NCI-H1048 (cell line): ENCODE measurements around the gene NTS.

Source experiments
- DNase-seq: peaks from one replicate; lab custom pipeline; 2025; lab: John Stamatoyannopoulos, UW

Gene NTS

GRCh38 chr12:85923767-85924331, 49.8 kb downstream of the NTS start:
- DNase-seq = no peak

DNA sequence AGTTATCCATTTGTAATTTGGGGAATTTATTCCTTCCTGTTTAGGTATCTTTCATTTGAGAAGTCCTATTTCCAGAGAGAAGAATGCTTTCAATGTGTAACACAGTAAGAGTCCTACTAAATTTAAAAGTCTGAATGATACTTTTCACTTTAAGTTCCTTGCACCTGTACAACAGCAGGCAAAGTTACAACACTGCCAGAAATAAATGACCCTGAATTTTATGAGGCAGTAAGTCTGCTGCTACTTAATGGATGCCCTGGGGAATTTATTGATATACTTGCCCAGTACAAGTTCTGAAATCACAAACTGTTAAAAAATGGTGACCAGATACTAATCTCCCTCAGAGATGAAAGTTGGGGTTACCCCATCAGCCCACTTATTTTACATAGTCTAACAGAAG, 53.1 kb downstream of the NTS start:
- no peak for DNase-seq
